ENCODE measurements around the gene HDAC9.

- TF ChIP-seq, protein P1, sequence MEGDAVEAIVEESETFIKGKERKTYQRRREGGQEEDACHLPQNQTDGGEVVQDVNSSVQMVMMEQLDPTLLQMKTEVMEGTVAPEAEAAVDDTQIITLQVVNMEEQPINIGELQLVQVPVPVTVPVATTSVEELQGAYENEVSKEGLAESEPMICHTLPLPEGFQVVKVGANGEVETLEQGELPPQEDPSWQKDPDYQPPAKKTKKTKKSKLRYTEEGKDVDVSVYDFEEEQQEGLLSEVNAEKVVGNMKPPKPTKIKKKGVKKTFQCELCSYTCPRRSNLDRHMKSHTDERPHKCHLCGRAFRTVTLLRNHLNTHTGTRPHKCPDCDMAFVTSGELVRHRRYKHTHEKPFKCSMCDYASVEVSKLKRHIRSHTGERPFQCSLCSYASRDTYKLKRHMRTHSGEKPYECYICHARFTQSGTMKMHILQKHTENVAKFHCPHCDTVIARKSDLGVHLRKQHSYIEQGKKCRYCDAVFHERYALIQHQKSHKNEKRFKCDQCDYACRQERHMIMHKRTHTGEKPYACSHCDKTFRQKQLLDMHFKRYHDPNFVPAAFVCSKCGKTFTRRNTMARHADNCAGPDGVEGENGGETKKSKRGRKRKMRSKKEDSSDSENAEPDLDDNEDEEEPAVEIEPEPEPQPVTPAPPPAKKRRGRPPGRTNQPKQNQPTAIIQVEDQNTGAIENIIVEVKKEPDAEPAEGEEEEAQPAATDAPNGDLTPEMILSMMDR (IDR thresholded peaks at IDR 0.05) = no peak
- TF ChIP-seq POLR2A (IDR thresholded peaks at IDR 0.05) = no peak
Observed at GRCh38 chr7:19001854-19002253, 506.3 kb downstream of the HDAC9 start.

Measured in vagina (tissue), 2 donors.